ENCODE data around the gene ARAF. TPM values are rescaled to one million over a fixed set of nuclear protein-coding genes. Genes with fewer than 3 reads are reported as not detected.

ARAF gene
- total and polyA plus RNA-seq, 9 donors = 22.8 to 51.7 (median 43.9) TPM

GRCh38 chrX:47563801-47564315 is 2.9 kb downstream of the ARAF start:
- Histone ChIP-seq H3K4me3 (ENCODE audit: low read length) (no peak overlapping the region), H3K9me3 (replicated peaks; ENCODE audit: control insufficient read depth, low read depth, low read length) (no peaks in the 10 kb centered on the region), H3K27ac (ENCODE audit: low read length) (no peak overlapping the region), H3K27me3 (ENCODE audit: control insufficient read depth, insufficient read depth, low read length) (no peaks in the 10 kb centered on the region), H3K4me1 (ENCODE audit: control insufficient read depth, insufficient read depth, low read length) (peaks cover 12% of the 10 kb centered on the region), H3K36me3 (ENCODE audit: control insufficient read depth, insufficient read depth, low read length) (peaks cover 38% of the 10 kb centered on the region)
- no peak for DNase-seq
- WGBS (ENCODE audit: insufficient coverage) = 82% methylated on average over 5 of the region's 8 CpGs

- H3K4me3 ChIP-seq (ENCODE audit: low read length) = no peak overlapping the region
- DNase-seq = no peak
- 92% methylated on average over 6 of the region's 12 CpGs for WGBS (ENCODE audit: insufficient coverage)
- peaks cover 38% of the 10 kb centered on the region for H3K36me3 ChIP-seq (ENCODE audit: control insufficient read depth, insufficient read depth, low read length)
- H3K9me3 ChIP-seq (replicated peaks; ENCODE audit: control insufficient read depth, low read depth, low read length) = no peaks in the 10 kb centered on the region
- H3K4me1 ChIP-seq (ENCODE audit: control insufficient read depth, insufficient read depth, low read length) = peaks cover 12% of the 10 kb centered on the region
- no peak overlapping the region for H3K27ac ChIP-seq (ENCODE audit: low read length)
- no peaks in the 10 kb centered on the region for H3K27me3 ChIP-seq (ENCODE audit: control insufficient read depth, insufficient read depth, low read length)
Observed at GRCh38 chrX:47564438-47565085, 3.6 kb downstream of the ARAF start.

DNA sequence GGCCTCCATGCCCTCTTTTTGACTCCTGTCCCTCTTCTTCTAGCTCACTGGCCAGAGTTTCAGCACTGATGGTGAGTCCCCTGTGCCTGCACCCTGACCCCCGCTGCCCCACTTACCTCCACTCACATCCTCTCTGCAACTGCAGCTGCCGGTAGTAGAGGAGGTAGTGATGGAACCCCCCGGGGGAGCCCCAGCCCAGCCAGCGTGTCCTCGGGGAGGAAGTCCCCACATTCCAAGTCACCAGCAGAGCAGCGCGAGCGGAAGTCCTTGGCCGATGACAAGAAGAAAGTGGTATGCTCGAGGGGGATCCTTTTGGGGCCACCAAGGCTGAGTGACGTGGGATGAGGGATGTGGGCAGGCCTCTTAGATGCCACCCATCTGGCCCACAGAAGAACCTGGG is 5.8 kb downstream of the ARAF start:
- Histone ChIP-seq H3K4me3 (ENCODE audit: low read length) (no peak overlapping the region), H3K36me3 (ENCODE audit: control insufficient read depth, insufficient read depth, low read length) (peaks cover 48% of the 10 kb centered on the region), H3K27me3 (ENCODE audit: control insufficient read depth, insufficient read depth, low read length) (no peaks in the 10 kb centered on the region), H3K27ac (ENCODE audit: low read length) (no peak overlapping the region), H3K4me1 (ENCODE audit: control insufficient read depth, insufficient read depth, low read length) (peaks cover 5% of the 10 kb centered on the region), H3K9me3 (replicated peaks; ENCODE audit: control insufficient read depth, low read depth, low read length) (no peaks in the 10 kb centered on the region)
- no peak for DNase-seq
- 71% methylated on average over 1 of the region's 11 CpGs for WGBS (ENCODE audit: insufficient coverage)

GRCh38 chrX:47568656-47569295 is 7.8 kb downstream of the ARAF start:
- Histone ChIP-seq H3K36me3 (ENCODE audit: control insufficient read depth, insufficient read depth, low read length) (peaks cover 35% of the 10 kb centered on the region), H3K4me1 (ENCODE audit: control insufficient read depth, insufficient read depth, low read length) (peaks cover 12% of the 10 kb centered on the region), H3K27me3 (ENCODE audit: control insufficient read depth, insufficient read depth, low read length) (no peaks in the 10 kb centered on the region), H3K27ac (ENCODE audit: low read length) (no peak overlapping the region), H3K4me3 (ENCODE audit: low read length) (no peak overlapping the region), H3K9me3 (replicated peaks; ENCODE audit: control insufficient read depth, low read depth, low read length) (peaks cover 4% of the 10 kb centered on the region)
- no peak for DNase-seq
- WGBS (ENCODE audit: insufficient coverage) = 92% methylated on average over 5 of the region's 13 CpGs

DNA sequence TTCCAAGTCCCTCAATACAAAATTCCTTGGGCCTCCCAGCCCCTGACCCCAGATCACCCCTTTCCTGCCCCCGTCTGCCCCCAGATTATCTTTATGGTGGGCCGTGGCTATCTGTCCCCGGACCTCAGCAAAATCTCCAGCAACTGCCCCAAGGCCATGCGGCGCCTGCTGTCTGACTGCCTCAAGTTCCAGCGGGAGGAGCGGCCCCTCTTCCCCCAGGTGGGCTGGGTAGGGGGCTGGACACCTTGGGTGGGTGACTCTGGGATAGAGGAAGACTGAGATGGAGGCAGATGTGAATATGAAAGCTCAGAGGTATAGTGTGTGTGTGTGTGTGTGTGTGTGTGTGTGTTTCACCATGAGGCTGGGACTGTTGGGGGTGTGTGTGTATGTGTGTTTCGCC is 9.8 kb downstream of the ARAF start:
- H3K36me3 ChIP-seq (ENCODE audit: control insufficient read depth, insufficient read depth, low read length) = peaks cover 21% of the 10 kb centered on the region

GRCh38 chrX:47571215-47571614 is 10.2 kb downstream of the ARAF start:
- peaks cover 21% of the 10 kb centered on the region for H3K36me3 ChIP-seq (ENCODE audit: control insufficient read depth, insufficient read depth, low read length)

More for the DNA sequence above, 9.8 kb downstream of the ARAF start:
- 91% methylated on average over 4 of the region's 8 CpGs for WGBS (ENCODE audit: insufficient coverage)
- Histone ChIP-seq H3K9me3 (replicated peaks; ENCODE audit: control insufficient read depth, low read depth, low read length) (peaks cover 4% of the 10 kb centered on the region), H3K4me3 (ENCODE audit: low read length) (no peak overlapping the region), H3K27ac (ENCODE audit: low read length) (no peak overlapping the region), H3K27me3 (ENCODE audit: control insufficient read depth, insufficient read depth, low read length) (no peaks in the 10 kb centered on the region), H3K4me1 (ENCODE audit: control insufficient read depth, insufficient read depth, low read length) (peaks cover 16% of the 10 kb centered on the region)
- no peak for DNase-seq

GRCh38 chrX:47571896-47572295 is 10.9 kb downstream of the ARAF start:
- H3K9me3 ChIP-seq (replicated peaks; ENCODE audit: control insufficient read depth, low read depth, low read length) = peaks cover 4% of the 10 kb centered on the region
- H3K27ac ChIP-seq (ENCODE audit: low read length) = no peak overlapping the region
- WGBS (ENCODE audit: insufficient coverage) = 89% methylated on average over 11 of the region's 13 CpGs
- no peak overlapping the region for H3K4me3 ChIP-seq (ENCODE audit: low read length)
- H3K36me3 ChIP-seq (ENCODE audit: control insufficient read depth, insufficient read depth, low read length) = peaks cover 18% of the 10 kb centered on the region
- H3K4me1 ChIP-seq (ENCODE audit: control insufficient read depth, insufficient read depth, low read length) = peaks cover 16% of the 10 kb centered on the region
- no peak for DNase-seq
- no peaks in the 10 kb centered on the region for H3K27me3 ChIP-seq (ENCODE audit: control insufficient read depth, insufficient read depth, low read length)

More at GRCh38 chrX:47571215-47571614, 10.2 kb downstream of the ARAF start:
- Histone ChIP-seq H3K27me3 (ENCODE audit: control insufficient read depth, insufficient read depth, low read length) (no peaks in the 10 kb centered on the region), H3K4me1 (ENCODE audit: control insufficient read depth, insufficient read depth, low read length) (peaks cover 16% of the 10 kb centered on the region), H3K4me3 (ENCODE audit: low read length) (no peak overlapping the region), H3K27ac (ENCODE audit: low read length) (no peak overlapping the region), H3K9me3 (replicated peaks; ENCODE audit: control insufficient read depth, low read depth, low read length) (peaks cover 4% of the 10 kb centered on the region)
- no peak for DNase-seq
- 89% methylated on average over 9 of the region's 11 CpGs for WGBS (ENCODE audit: insufficient coverage)

DNA sequence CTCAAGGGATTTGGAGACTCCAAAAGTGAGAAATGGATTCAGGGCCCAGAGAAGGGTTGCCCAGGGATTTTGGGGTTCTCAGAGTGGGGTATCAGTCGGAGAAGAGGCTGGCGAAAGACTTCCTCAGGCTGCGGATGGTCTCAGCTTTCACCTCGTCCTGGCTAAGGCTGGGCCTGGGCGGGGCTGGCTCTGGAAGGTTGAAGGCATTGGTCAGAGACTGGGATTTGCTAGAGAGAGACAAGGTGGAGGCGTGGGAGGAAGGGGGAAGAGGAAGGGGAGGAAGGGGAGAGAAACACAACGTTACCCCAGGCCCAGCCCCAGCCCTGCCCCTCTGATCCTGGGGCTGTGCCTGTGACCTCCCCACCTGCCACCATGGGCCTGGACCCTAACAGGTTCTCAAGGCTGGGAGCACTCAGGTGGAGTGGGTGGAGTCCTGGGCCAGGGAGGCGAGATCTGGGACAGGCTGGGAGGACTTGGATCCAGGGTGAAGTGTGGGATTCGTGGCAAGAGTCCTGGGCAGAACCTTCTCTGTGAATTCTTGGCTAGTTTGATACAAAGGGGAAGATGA is 11.9 kb downstream of the ARAF start:
- WGBS (ENCODE audit: insufficient coverage) = 62% methylated on average over 8 of the region's 9 CpGs

DNA sequence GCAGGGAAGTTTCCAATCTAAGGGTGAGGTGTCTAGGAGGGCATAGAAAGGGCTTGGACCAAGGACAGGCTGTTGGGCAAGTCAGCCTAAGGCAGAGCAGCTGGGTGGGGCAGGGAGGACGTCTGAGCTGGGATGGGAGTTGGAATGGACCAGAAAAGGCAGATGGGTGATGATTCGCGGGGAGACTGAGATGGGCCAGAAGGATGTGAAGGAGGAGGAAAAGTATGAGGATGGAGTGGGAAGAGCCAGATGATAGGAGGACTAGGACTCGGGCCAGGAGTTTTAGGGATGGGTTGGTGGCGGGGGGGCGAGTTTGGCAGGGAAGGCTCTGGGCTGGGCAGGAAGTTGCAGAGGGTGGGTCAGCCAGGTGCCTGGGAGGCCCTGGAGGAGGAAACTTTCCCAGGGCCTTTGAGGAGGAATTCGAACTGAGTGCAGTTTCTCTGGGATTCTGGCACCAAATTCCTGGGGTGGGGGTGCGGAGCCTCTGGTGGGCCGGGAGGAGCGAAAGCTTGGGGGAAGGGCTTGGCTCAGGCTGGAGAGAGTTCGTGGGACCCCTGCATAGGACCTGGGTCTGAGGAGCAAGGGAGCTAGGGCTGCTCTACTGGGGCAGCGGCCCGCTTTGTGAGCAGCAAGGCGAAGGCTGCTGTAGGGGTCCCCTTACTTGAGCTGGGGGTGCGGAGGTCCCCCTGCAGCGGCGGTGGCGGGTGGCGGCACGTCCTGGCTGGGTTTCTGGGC is 12.5 kb downstream of the ARAF start:
- Histone ChIP-seq H3K4me3 (ENCODE audit: low read length) (peak overlapping the region; percentile 43), H3K36me3 (ENCODE audit: control insufficient read depth, insufficient read depth, low read length) (peaks cover 12% of the 10 kb centered on the region), H3K27ac (ENCODE audit: low read length) (peak overlapping the region; percentile 87), H3K27me3 (ENCODE audit: control insufficient read depth, insufficient read depth, low read length) (no peaks in the 10 kb centered on the region), H3K4me1 (ENCODE audit: control insufficient read depth, insufficient read depth, low read length) (peaks cover 16% of the 10 kb centered on the region), H3K9me3 (replicated peaks; ENCODE audit: control insufficient read depth, low read depth, low read length) (peaks cover 4% of the 10 kb centered on the region)
- 27% methylated on average over 19 of the region's 20 CpGs for WGBS (ENCODE audit: insufficient coverage)
- peak; percentile 87 for DNase-seq

More for the DNA sequence above, 11.9 kb downstream of the ARAF start:
- peak overlapping the region; percentile 87 for H3K27ac ChIP-seq (ENCODE audit: low read length)
- peaks cover 16% of the 10 kb centered on the region for H3K4me1 ChIP-seq (ENCODE audit: control insufficient read depth, insufficient read depth, low read length)
- H3K4me3 ChIP-seq (ENCODE audit: low read length) = no peak overlapping the region
- H3K27me3 ChIP-seq (ENCODE audit: control insufficient read depth, insufficient read depth, low read length) = no peaks in the 10 kb centered on the region
- DNase-seq = no peak
- H3K36me3 ChIP-seq (ENCODE audit: control insufficient read depth, insufficient read depth, low read length) = peaks cover 18% of the 10 kb centered on the region
- H3K9me3 ChIP-seq (replicated peaks; ENCODE audit: control insufficient read depth, low read depth, low read length) = peaks cover 4% of the 10 kb centered on the region
